Ecto neural progenitor cell (in vitro differentiated cells): ENCODE measurements around the gene CCDC102A.
A peak's percentile ranks its signal among the peaks of the same experiment; 100 is the strongest.

Experiments
- DNase-seq: peaks from one replicate; pipeline ENCODE4 v3.0.0-alpha.2; 2018; ENCODE audit warnings: low spot score

CCDC102A gene

GRCh38 chr16:57479205-57479975 lies 57.0 kb downstream of the CCDC102A start:
- DNase-seq = peak; percentile 73

- DNase-seq = no peak
Measured at GRCh38 chr16:57478396-57479204, 57.8 kb downstream of the CCDC102A start.

GRCh38 chr16:57477531-57478202 lies 58.7 kb downstream of the CCDC102A start:
- DNase-seq = no peak

GRCh38 chr16:57476546-57477410 lies 59.6 kb downstream of the CCDC102A start:
- DNase-seq = no peak

GRCh38 chr16:57475711-57476339 lies 60.5 kb downstream of the CCDC102A start:
- DNase-seq = peak; percentile 89

- DNase-seq = no peak
Measured at GRCh38 chr16:57474671-57475661, 61.4 kb downstream of the CCDC102A start.

GRCh38 chr16:57473906-57474305 lies 62.5 kb downstream of the CCDC102A start:
- DNase-seq = no peak

- DNase-seq = no peak
Measured at GRCh38 chr16:57473176-57473840, 63.1 kb downstream of the CCDC102A start.

GRCh38 chr16:57472665-57473060 lies 63.7 kb downstream of the CCDC102A start:
- no peak for DNase-seq

- DNase-seq = no peak
Measured at GRCh38 chr16:57471852-57472664, 64.3 kb downstream of the CCDC102A start.

GRCh38 chr16:57471209-57471608 lies 65.2 kb downstream of the CCDC102A start:
- DNase-seq = no peak

GRCh38 chr16:57470711-57471110 lies 65.7 kb downstream of the CCDC102A start:
- DNase-seq = no peak

GRCh38 chr16:57469917-57470470 lies 66.4 kb downstream of the CCDC102A start:
- no peak for DNase-seq

GRCh38 chr16:57469046-57469445 lies 67.3 kb downstream of the CCDC102A start:
- no peak for DNase-seq

GRCh38 chr16:57468346-57468745 lies 68.0 kb downstream of the CCDC102A start:
- no peak for DNase-seq

- DNase-seq = no peak
Measured at GRCh38 chr16:57464523-57464922, 71.8 kb downstream of the CCDC102A start.

- no peak for DNase-seq
Measured at GRCh38 chr16:57462978-57463362, 73.4 kb downstream of the CCDC102A start.
